NK-92 treated with Interleukin-12 subunit alpha and Interleukin-12 subunit beta, amount 100 ng/mL, for 24 hours (cell line): ENCODE results near the gene KIF22.
"Not testable (repeated sequence)": the region's sequence is repeated elsewhere in the genome, so short reads cannot be mapped to it uniquely, and the experiment has no call there.

Source experiments
- DNase-seq: peaks from one replicate; lab custom pipeline; 2025; lab: John Stamatoyannopoulos, UW

The KIF22 gene

GRCh38 chr16:29815032-29815721, 24.6 kb downstream of the KIF22 start:
- no peak for DNase-seq

GRCh38 chr16:29815793-29816693, 25.5 kb downstream of the KIF22 start, which contains the start of gene PAGR1:
Gene PAGR1 (plus strand): TSS chr16:29816152. CDS start chr16:29816526, 374 bp downstream.
- DNase-seq, result peak; percentile 98

- DNase-seq, result peak; percentile 60
Measured at GRCh38 chr16:29816694-29817441, 26.3 kb downstream of the KIF22 start.

GRCh38 chr16:29818082-29818481, 27.5 kb downstream of the KIF22 start:
- DNase-seq, result no peak

- no peak for DNase-seq
Measured at GRCh38 chr16:29819506-29819905, 29.0 kb downstream of the KIF22 start.

GRCh38 chr16:29820271-29820701, 29.7 kb downstream of the KIF22 start, which contains the start of gene MVP:
Gene MVP (plus strand): TSS chr16:29820462. CDS start chr16:29830550, 10,088 bp downstream.
- no peak for DNase-seq

- DNase-seq, result no peak
Measured at GRCh38 chr16:29820730-29821642, 30.4 kb downstream of the KIF22 start.

GRCh38 chr16:29821643-29822115, 31.1 kb downstream of the KIF22 start:
- DNase-seq, result no peak

- no peak for DNase-seq
Measured at GRCh38 chr16:29824589-29825144, 34.1 kb downstream of the KIF22 start.

GRCh38 chr16:29825145-29826044, 34.8 kb downstream of the KIF22 start:
- no peak for DNase-seq

GRCh38 chr16:29826342-29826695, 35.8 kb downstream of the KIF22 start:
- no peak for DNase-seq

GRCh38 chr16:29830774-29831173, 40.2 kb downstream of the KIF22 start:
- DNase-seq, result no peak

- no peak for DNase-seq
Measured at GRCh38 chr16:29831490-29831889, 40.9 kb downstream of the KIF22 start.

- not testable (repeated sequence) for DNase-seq
Measured at GRCh38 chr16:29833219-29833618, 42.7 kb downstream of the KIF22 start.

GRCh38 chr16:29834079-29834478, 43.5 kb downstream of the KIF22 start:
- no peak for DNase-seq

GRCh38 chr16:29835926-29836325, 45.4 kb downstream of the KIF22 start:
- no peak for DNase-seq

- DNase-seq, result no peak
Measured at GRCh38 chr16:29836623-29837022, 46.1 kb downstream of the KIF22 start.

GRCh38 chr16:29837841-29838240, 47.3 kb downstream of the KIF22 start:
- no peak for DNase-seq

- DNase-seq, result no peak
Measured at GRCh38 chr16:29839822-29840221, 49.3 kb downstream of the KIF22 start.

- DNase-seq, result no peak
Measured at GRCh38 chr16:29840240-29840639, 49.7 kb downstream of the KIF22 start.
